Measurements from ENCODE around the gene GNL1. TPM values are rescaled to one million over a fixed set of nuclear protein-coding genes. Genes with fewer than 3 reads are reported as not detected.
"Not testable (repeated sequence)": the region's sequence is repeated elsewhere in the genome, so short reads cannot be mapped to it uniquely, and the experiment has no call there.

Gene GNL1
- total and polyA plus RNA-seq, 2 donors = 46.4 to 78.8 TPM

GRCh38 chr6:30521082-30521481, 35.2 kb downstream of the GNL1 start:
- H3K27me3 ChIP-seq (ENCODE audit: control insufficient read depth in 2 of 2, insufficient read depth in 1 of 2, low read length in 1 of 2); H3K4me3 ChIP-seq (ENCODE audit: low read length in 2 of 2); H3K36me3 ChIP-seq (ENCODE audit: control insufficient read depth in 2 of 2, insufficient read depth in 2 of 2, low read length in 1 of 2); DNase-seq (ENCODE audit: low read depth in 6 of 9, low spot score in 9 of 9): not testable (repeated sequence)
- peak overlapping the region in 1 of 2 donors; percentile 58 for H3K27ac ChIP-seq (ENCODE audit: low read depth in 1 of 2, low read length in 1 of 2)
- WGBS = 93% methylated on average over 7 of the region's 7 CpGs
- H3K9me3 ChIP-seq (ENCODE audit: control insufficient read depth in 2 of 2, insufficient read depth in 1 of 2, low read length in 1 of 2) = peaks cover 2 to 21% of the 10 kb centered on the region in 2 donors
- H3K4me1 ChIP-seq (ENCODE audit: control insufficient read depth in 2 of 2, insufficient read depth in 2 of 2, low read length in 2 of 2) = peaks cover 2 to 19% of the 10 kb centered on the region in 2 donors

- no peak for DNase-seq (ENCODE audit: low read depth in 6 of 9, low spot score in 9 of 9)
- no peaks in the 10 kb centered on the region for H3K27me3 ChIP-seq (ENCODE audit: control insufficient read depth in 2 of 2, insufficient read depth in 1 of 2, low read length in 1 of 2)
- H3K9me3 ChIP-seq (ENCODE audit: control insufficient read depth in 2 of 2, insufficient read depth in 1 of 2, low read length in 1 of 2) = peaks cover 2 to 23% of the 10 kb centered on the region in 2 donors
- 98% methylated on average over 6 of the region's 6 CpGs for WGBS
- no peaks in the 10 kb centered on the region for H3K36me3 ChIP-seq (ENCODE audit: control insufficient read depth in 2 of 2, insufficient read depth in 2 of 2, low read length in 1 of 2)
- H3K4me3 ChIP-seq (ENCODE audit: low read length in 2 of 2) = no peak overlapping the region
- H3K4me1 ChIP-seq (ENCODE audit: control insufficient read depth in 2 of 2, insufficient read depth in 2 of 2, low read length in 2 of 2) = peaks cover 4 to 24% of the 10 kb centered on the region in 2 donors
- no peak overlapping the region for H3K27ac ChIP-seq (ENCODE audit: low read depth in 1 of 2, low read length in 1 of 2)
Observed at GRCh38 chr6:30520522-30520921, 35.8 kb downstream of the GNL1 start.

GRCh38 chr6:30518505-30519145, 37.7 kb downstream of the GNL1 start:
- Histone ChIP-seq H3K4me1 (ENCODE audit: control insufficient read depth in 2 of 2, insufficient read depth in 2 of 2, low read length in 2 of 2) (peaks cover 11 to 32% of the 10 kb centered on the region in 2 donors), H3K27ac (ENCODE audit: low read depth in 1 of 2, low read length in 1 of 2) (peak overlapping the region in 1 of 2 donors; percentile 79), H3K9me3 (ENCODE audit: control insufficient read depth in 2 of 2, insufficient read depth in 1 of 2, low read length in 1 of 2) (peaks cover 2 to 23% of the 10 kb centered on the region in 2 donors)
- WGBS = 48% methylated on average over 19 of the region's 19 CpGs
- H3K27me3 ChIP-seq (ENCODE audit: control insufficient read depth in 2 of 2, insufficient read depth in 1 of 2, low read length in 1 of 2); H3K36me3 ChIP-seq (ENCODE audit: control insufficient read depth in 2 of 2, insufficient read depth in 2 of 2, low read length in 1 of 2); H3K4me3 ChIP-seq (ENCODE audit: low read length in 2 of 2); DNase-seq (ENCODE audit: low read depth in 6 of 9, low spot score in 9 of 9): not testable (repeated sequence)

- H3K9me3 ChIP-seq (ENCODE audit: control insufficient read depth in 2 of 2, insufficient read depth in 1 of 2, low read length in 1 of 2) = peaks cover 2 to 23% of the 10 kb centered on the region in 2 donors
- WGBS = 93% methylated on average over 21 of the region's 21 CpGs
- peak overlapping the region in 1 of 2 donors; percentile 79 for H3K27ac ChIP-seq (ENCODE audit: low read depth in 1 of 2, low read length in 1 of 2)
- H3K27me3 ChIP-seq (ENCODE audit: control insufficient read depth in 2 of 2, insufficient read depth in 1 of 2, low read length in 1 of 2); DNase-seq (ENCODE audit: low read depth in 6 of 9, low spot score in 9 of 9); H3K36me3 ChIP-seq (ENCODE audit: control insufficient read depth in 2 of 2, insufficient read depth in 2 of 2, low read length in 1 of 2); H3K4me3 ChIP-seq (ENCODE audit: low read length in 2 of 2): not testable (repeated sequence)
- peaks cover 11 to 32% of the 10 kb centered on the region in 2 donors for H3K4me1 ChIP-seq (ENCODE audit: control insufficient read depth in 2 of 2, insufficient read depth in 2 of 2, low read length in 2 of 2)
Observed at GRCh38 chr6:30517767-30518504, 38.4 kb downstream of the GNL1 start.

- not testable (repeated sequence) for DNase-seq (ENCODE audit: low read depth in 6 of 9, low spot score in 9 of 9); H3K27me3 ChIP-seq (ENCODE audit: control insufficient read depth in 2 of 2, insufficient read depth in 1 of 2, low read length in 1 of 2); H3K36me3 ChIP-seq (ENCODE audit: control insufficient read depth in 2 of 2, insufficient read depth in 2 of 2, low read length in 1 of 2)
- 35% methylated on average over 9 of the region's 9 CpGs for WGBS
- peaks cover 11 to 32% of the 10 kb centered on the region in 2 donors for H3K4me1 ChIP-seq (ENCODE audit: control insufficient read depth in 2 of 2, insufficient read depth in 2 of 2, low read length in 2 of 2)
- H3K4me3 ChIP-seq (ENCODE audit: low read length in 2 of 2) = peak overlapping the region; percentile 45 to 60
- peaks cover 2 to 23% of the 10 kb centered on the region in 2 donors for H3K9me3 ChIP-seq (ENCODE audit: control insufficient read depth in 2 of 2, insufficient read depth in 1 of 2, low read length in 1 of 2)
- H3K27ac ChIP-seq (ENCODE audit: low read depth in 1 of 2, low read length in 1 of 2) = peak overlapping the region; percentile 94 to 99
Observed at GRCh38 chr6:30516754-30517076, 39.6 kb downstream of the GNL1 start.

- peaks cover 11 to 34% of the 10 kb centered on the region in 2 donors for H3K4me1 ChIP-seq (ENCODE audit: control insufficient read depth in 2 of 2, insufficient read depth in 2 of 2, low read length in 2 of 2)
- H3K9me3 ChIP-seq (ENCODE audit: control insufficient read depth in 2 of 2, insufficient read depth in 1 of 2, low read length in 1 of 2) = peaks cover 2 to 23% of the 10 kb centered on the region in 2 donors
- H3K36me3 ChIP-seq (ENCODE audit: control insufficient read depth in 2 of 2, insufficient read depth in 2 of 2, low read length in 1 of 2) = no peaks in the 10 kb centered on the region
- DNase-seq (ENCODE audit: low read depth in 6 of 9, low spot score in 9 of 9) = peak; percentile 70 to 96 (median 89)
- peak overlapping the region; percentile 94 to 99 for H3K27ac ChIP-seq (ENCODE audit: low read depth in 1 of 2, low read length in 1 of 2)
- H3K27me3 ChIP-seq (ENCODE audit: control insufficient read depth in 2 of 2, insufficient read depth in 1 of 2, low read length in 1 of 2) = no peaks in the 10 kb centered on the region
- peak overlapping the region; percentile 45 to 60 for H3K4me3 ChIP-seq (ENCODE audit: low read length in 2 of 2)
- WGBS = under 1% methylated on average over 33 of the region's 33 CpGs
Observed at GRCh38 chr6:30515944-30516753, 40.1 kb downstream of the GNL1 start.

GRCh38 chr6:30515106-30515505, 41.2 kb downstream of the GNL1 start:
- Histone ChIP-seq H3K36me3 (ENCODE audit: control insufficient read depth in 2 of 2, insufficient read depth in 2 of 2, low read length in 1 of 2) (no peaks in the 10 kb centered on the region), H3K27ac (ENCODE audit: low read depth in 1 of 2, low read length in 1 of 2) (peak overlapping the region; percentile 83 to 94), H3K9me3 (ENCODE audit: control insufficient read depth in 2 of 2, insufficient read depth in 1 of 2, low read length in 1 of 2) (peaks cover 2 to 18% of the 10 kb centered on the region in 2 donors), H3K4me1 (ENCODE audit: control insufficient read depth in 2 of 2, insufficient read depth in 2 of 2, low read length in 2 of 2) (peaks cover 17 to 41% of the 10 kb centered on the region in 2 donors), H3K4me3 (ENCODE audit: low read length in 2 of 2) (no peak overlapping the region), H3K27me3 (ENCODE audit: control insufficient read depth in 2 of 2, insufficient read depth in 1 of 2, low read length in 1 of 2) (no peaks in the 10 kb centered on the region)
- no peak for DNase-seq (ENCODE audit: low read depth in 6 of 9, low spot score in 9 of 9)
- WGBS = 72% methylated on average over 4 of the region's 4 CpGs

GRCh38 chr6:30513451-30513850, 42.8 kb downstream of the GNL1 start:
- over 99% methylated on average over 2 of the region's 2 CpGs for WGBS
- no peak overlapping the region for H3K27ac ChIP-seq (ENCODE audit: low read depth in 1 of 2, low read length in 1 of 2)
- H3K4me3 ChIP-seq (ENCODE audit: low read length in 2 of 2) = no peak overlapping the region

GRCh38 chr6:30511169-30511546, 45.1 kb downstream of the GNL1 start:
- peaks cover 38 to 56% of the 10 kb centered on the region in 2 donors for H3K4me1 ChIP-seq (ENCODE audit: control insufficient read depth in 2 of 2, insufficient read depth in 2 of 2, low read length in 2 of 2)
- H3K36me3 ChIP-seq (ENCODE audit: control insufficient read depth in 2 of 2, insufficient read depth in 2 of 2, low read length in 1 of 2) = no peaks in the 10 kb centered on the region
- no peak for DNase-seq (ENCODE audit: low read depth in 6 of 9, low spot score in 9 of 9)
- no peaks in the 10 kb centered on the region for H3K27me3 ChIP-seq (ENCODE audit: control insufficient read depth in 2 of 2, insufficient read depth in 1 of 2, low read length in 1 of 2)
- H3K4me3 ChIP-seq (ENCODE audit: low read length in 2 of 2) = no peak overlapping the region
- WGBS = 74% methylated on average over 5 of the region's 5 CpGs
- H3K9me3 ChIP-seq (ENCODE audit: control insufficient read depth in 2 of 2, insufficient read depth in 1 of 2, low read length in 1 of 2) = peaks cover 0 to 3% of the 10 kb centered on the region in 2 donors
- H3K27ac ChIP-seq (ENCODE audit: low read depth in 1 of 2, low read length in 1 of 2) = peak overlapping the region; percentile 61 to 74

More at GRCh38 chr6:30513451-30513850, 42.8 kb downstream of the GNL1 start:
- Histone ChIP-seq H3K36me3 (ENCODE audit: control insufficient read depth in 2 of 2, insufficient read depth in 2 of 2, low read length in 1 of 2) (no peaks in the 10 kb centered on the region), H3K9me3 (ENCODE audit: control insufficient read depth in 2 of 2, insufficient read depth in 1 of 2, low read length in 1 of 2) (peaks cover 2 to 11% of the 10 kb centered on the region in 2 donors), H3K27me3 (ENCODE audit: control insufficient read depth in 2 of 2, insufficient read depth in 1 of 2, low read length in 1 of 2) (no peaks in the 10 kb centered on the region), H3K4me1 (ENCODE audit: control insufficient read depth in 2 of 2, insufficient read depth in 2 of 2, low read length in 2 of 2) (peaks cover 30 to 54% of the 10 kb centered on the region in 2 donors)
- no peak for DNase-seq (ENCODE audit: low read depth in 6 of 9, low spot score in 9 of 9)

Data from thymus (tissue), 11 donors.